ENCODE results near the gene GPSM3. TPM values are rescaled to one million over a fixed set of nuclear protein-coding genes. Genes with fewer than 3 reads are reported as not detected.

The GPSM3 gene
- total and polyA plus RNA-seq, 3 donors from 2014 or later, result 5.4 to 11.3 (median 7.7) TPM

GRCh38 chr6:32184084-32184640 lies 8.3 kb downstream of the GPSM3 start, which contains the start of gene AGER:
Gene AGER (minus strand): TSS chr6:32184253. CDS start chr6:32184222, 31 bp downstream.
- H3K9me3 ChIP-seq, result no peaks in the 10 kb centered on the region
- H3K4me1 ChIP-seq, result peaks cover 26% of the 10 kb centered on the region
- no peak for DNase-seq
- TF ChIP-seq POLR2A (IDR thresholded peaks at IDR 0.05) (no peak), CTCF (IDR thresholded peaks at IDR 0.05) (no peak)
- intact Hi-C loops (cut with DNase I; ENCODE audit: low total_unique reads), result no loop called here
- 74 to 78% methylated on average over 5 to 6 of the region's 6 CpGs for WGBS, 2 donors
- H3K36me3 ChIP-seq (ENCODE audit: low read depth, missing control alignments), result no peaks in the 10 kb centered on the region
- no peak within 1 kb of the TSS for H3K4me3 ChIP-seq
- H3K27me3 ChIP-seq, result no peaks in the 10 kb centered on the region
- peak within 1 kb of the TSS in 1 of 2 donors; percentile 84 for H3K27ac ChIP-seq

- no peak for TF ChIP-seq CTCF (IDR thresholded peaks at IDR 0.05)
- TF ChIP-seq POLR2A (IDR thresholded peaks at IDR 0.05), result no peak
- 80 to 84% methylated on average over 12 to 15 of the region's 15 CpGs for WGBS, 2 donors
- Histone ChIP-seq H3K27ac (peak overlapping the region in 1 of 2 donors; percentile 84), H3K27me3 (no peaks in the 10 kb centered on the region), H3K36me3 (ENCODE audit: low read depth, missing control alignments) (no peaks in the 10 kb centered on the region), H3K4me1 (peaks cover 26% of the 10 kb centered on the region), H3K4me3 (no peak overlapping the region), H3K9me3 (no peaks in the 10 kb centered on the region)
- intact Hi-C loops (cut with DNase I; ENCODE audit: low total_unique reads), result no loop called here
- no peak for DNase-seq
These were observed 8.9 kb downstream of the GPSM3 start for GRCh38 chr6:32183483-32184083.

- Histone ChIP-seq H3K4me1 (peaks cover 22% of the 10 kb centered on the region), H3K36me3 (ENCODE audit: low read depth, missing control alignments) (no peaks in the 10 kb centered on the region)
These were observed 9.4 kb downstream of the GPSM3 start for GRCh38 chr6:32183030-32183429.

GRCh38 chr6:32182555-32182981 lies 9.9 kb downstream of the GPSM3 start:
- H3K4me1 ChIP-seq, result peaks cover 22% of the 10 kb centered on the region
- no peaks in the 10 kb centered on the region for H3K36me3 ChIP-seq (ENCODE audit: low read depth, missing control alignments)
- no peaks in the 10 kb centered on the region for H3K9me3 ChIP-seq
- no peaks in the 10 kb centered on the region for H3K27me3 ChIP-seq
- TF ChIP-seq POLR2A (IDR thresholded peaks at IDR 0.05) (no peak), CTCF (IDR thresholded peaks at IDR 0.05) (no peak)
- no peak overlapping the region for H3K27ac ChIP-seq
- H3K4me3 ChIP-seq, result no peak overlapping the region
- DNase-seq, result no peak
- 79 to 86% methylated on average over 1 to 10 of the region's 10 CpGs for WGBS, 2 donors
- intact Hi-C loops (cut with DNase I; ENCODE audit: low total_unique reads), result no loop called here

More at GRCh38 chr6:32183030-32183429, 9.4 kb downstream of the GPSM3 start:
- no peak for TF ChIP-seq CTCF (IDR thresholded peaks at IDR 0.05)
- no peak for TF ChIP-seq POLR2A (IDR thresholded peaks at IDR 0.05)
- intact Hi-C loops (cut with DNase I; ENCODE audit: low total_unique reads), result no loop called here
- no peak for DNase-seq
- H3K27me3 ChIP-seq, result no peaks in the 10 kb centered on the region
- H3K9me3 ChIP-seq, result no peaks in the 10 kb centered on the region
- 81 to 88% methylated on average over 3 of the region's 3 CpGs for WGBS, 2 donors
- H3K4me3 ChIP-seq, result no peak overlapping the region
- H3K27ac ChIP-seq, result no peak overlapping the region
